HG03520 (cell line): ENCODE results near the gene DHRS11.

Experiments used
- ATAC-seq: cut with Tn5 transposase; IDR thresholded peaks from one replicate; pipeline ENCODE4 v1.9.1; 2021; ENCODE audit warnings: mild to moderate bottlenecking, moderate library complexity; ENCODE audit not compliant: unreplicated experiment

Gene DHRS11

DNA sequence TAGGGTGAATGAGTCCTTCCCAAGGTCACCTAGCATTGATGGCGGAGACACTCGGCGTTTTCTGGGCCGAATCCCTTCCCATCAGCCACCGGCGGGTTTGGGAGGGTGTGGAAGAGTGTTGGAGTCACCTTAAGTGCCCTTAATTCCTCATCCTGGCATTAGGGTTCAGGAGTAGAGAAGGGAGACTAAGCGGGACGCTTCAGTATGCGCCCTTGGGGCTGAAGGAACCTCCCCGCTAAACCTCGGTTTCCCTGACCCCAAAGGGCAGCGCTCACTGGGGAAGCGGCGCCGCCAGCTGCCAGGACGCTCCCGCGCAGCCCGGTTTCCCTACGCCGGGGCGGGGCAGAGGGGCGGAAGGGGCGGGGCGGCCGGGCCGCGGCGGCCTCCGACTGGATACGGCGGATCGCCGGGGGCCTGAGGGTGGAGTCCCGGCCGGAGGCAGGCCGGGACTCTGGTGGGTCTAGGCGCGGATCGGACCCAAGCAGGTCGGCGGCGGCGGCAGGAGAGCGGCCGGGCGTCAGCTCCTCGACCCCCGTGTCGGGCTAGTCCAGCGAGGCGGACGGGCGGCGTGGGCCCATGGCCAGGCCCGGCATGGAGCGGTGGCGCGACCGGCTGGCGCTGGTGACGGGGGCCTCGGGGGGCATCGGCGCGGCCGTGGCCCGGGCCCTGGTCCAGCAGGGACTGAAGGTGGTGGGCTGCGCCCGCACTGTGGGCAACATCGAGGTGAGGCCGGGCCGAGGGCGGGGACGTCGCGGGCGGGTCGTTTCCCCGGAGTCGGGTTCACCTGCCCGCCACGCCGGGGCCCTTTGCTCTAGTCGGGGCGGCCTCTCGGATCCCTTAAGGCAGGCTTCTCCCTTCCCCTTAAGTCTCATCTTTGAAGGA is at the start of gene DHRS11:
DHRS11 (plus strand) TSS at position 446 of the 882 bp plus-strand sequence; CDS start at position 577, 131 bp downstream.
- ATAC-seq, result peak; percentile 65

- no peak for ATAC-seq
Observed at GRCh38 chr17:36542755-36543154, 48.9 kb upstream of the DHRS11 start.

DNA sequence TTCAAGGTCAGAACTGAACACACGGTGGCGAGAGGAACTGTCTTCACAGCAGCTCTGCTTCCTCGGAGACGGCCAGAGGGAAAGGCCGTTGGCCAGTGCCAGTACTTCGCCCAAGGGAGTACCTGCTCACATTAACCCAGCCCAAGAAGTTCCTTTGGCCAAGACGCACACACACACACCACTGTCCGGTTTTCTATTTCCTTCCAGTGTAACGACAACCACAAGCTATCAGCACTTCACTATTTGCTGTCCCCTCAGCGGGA is 47.7 kb upstream of the DHRS11 start:
- no peak for ATAC-seq

DNA sequence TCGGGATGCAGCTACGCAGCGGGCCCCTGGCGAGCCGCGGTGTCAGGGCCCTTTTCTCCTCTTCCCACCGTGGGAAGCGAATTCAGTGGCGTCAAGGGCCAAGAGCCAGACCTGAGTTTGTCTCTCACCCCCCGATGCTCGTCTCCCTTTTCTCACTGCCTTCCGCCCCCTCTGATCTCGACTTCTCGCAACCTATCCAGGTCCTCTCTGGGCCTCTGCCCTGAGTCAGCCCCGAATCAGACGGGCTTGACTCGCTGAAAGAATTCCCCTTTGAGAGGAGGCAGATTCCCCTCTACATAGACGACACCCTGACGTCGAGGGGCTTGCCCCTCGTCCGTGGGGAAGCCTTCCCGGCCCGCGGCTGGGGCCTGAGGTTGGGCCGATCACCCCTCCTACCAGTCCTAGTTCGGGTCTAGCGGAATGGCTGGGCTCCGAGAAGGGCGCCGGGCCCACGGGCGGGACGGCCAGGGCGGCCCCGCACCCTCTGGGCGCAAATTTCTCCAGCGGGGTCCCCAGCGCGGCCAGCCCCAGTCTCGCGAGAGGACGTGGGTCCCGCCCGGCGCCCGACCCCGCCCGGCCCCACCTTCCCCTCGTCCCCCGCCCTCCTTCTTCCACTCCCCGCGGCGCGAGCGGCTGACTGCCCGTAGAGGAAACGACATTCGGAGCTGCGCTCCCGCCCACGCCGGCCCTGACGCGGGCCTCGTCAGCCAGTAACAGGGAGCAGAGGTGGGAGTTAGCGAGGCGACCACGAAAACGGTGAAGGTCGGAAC is 47.2 kb upstream of the DHRS11 start, which contains the start of gene GGNBP2:
GGNBP2 (plus strand) TSS at position 613 of the 770 bp plus-strand sequence. CDS start 806 bp downstream, outside the sequence.
- ATAC-seq, result peak; percentile 49

DNA sequence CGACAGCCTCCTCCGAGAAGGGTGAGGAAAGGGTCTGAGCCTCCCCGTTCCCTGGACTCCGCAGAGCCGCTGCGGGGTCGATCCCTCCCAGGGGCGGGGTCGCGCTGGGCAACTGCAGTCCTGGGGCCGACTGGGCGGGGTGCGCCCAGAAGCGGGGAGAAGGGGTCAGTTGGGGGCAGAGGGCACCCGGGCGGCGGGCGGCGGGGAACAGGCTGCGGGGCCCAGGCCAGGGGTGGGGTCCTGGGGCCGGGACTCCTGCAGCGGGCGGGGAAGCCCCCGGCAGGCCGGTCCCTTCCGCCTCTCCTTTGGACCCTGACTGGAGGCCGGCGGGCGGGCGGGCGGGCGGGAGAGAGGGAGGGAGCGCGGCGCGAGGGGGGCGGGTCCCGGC is 46.6 kb upstream of the DHRS11 start:
- no peak for ATAC-seq

- peak; percentile 59 for ATAC-seq
Observed at GRCh38 chr17:36545465-36546417, 45.9 kb upstream of the DHRS11 start.

GRCh38 chr17:36546418-36547093 is 45.1 kb upstream of the DHRS11 start:
- ATAC-seq, result no peak

DNA sequence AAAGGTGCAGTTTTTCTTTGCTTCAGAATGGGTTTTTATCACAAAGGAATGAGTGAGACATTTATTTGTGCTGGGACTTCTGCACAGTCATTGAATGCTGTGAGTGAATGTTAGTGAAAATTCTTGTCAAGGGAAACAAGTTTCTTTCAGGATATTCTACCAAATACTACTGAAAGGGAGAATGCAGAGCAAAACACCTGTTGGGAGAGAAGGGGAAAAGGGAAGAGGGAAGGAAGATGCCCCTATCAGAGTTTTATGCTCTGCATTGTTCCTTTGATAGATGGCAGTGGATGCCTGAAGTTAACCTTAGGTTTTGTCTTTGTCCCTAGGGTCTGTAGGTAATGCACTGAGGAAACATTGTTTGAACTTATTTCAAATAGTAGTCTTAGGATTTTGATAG is 43.9 kb upstream of the DHRS11 start:
- ATAC-seq, result no peak

DNA sequence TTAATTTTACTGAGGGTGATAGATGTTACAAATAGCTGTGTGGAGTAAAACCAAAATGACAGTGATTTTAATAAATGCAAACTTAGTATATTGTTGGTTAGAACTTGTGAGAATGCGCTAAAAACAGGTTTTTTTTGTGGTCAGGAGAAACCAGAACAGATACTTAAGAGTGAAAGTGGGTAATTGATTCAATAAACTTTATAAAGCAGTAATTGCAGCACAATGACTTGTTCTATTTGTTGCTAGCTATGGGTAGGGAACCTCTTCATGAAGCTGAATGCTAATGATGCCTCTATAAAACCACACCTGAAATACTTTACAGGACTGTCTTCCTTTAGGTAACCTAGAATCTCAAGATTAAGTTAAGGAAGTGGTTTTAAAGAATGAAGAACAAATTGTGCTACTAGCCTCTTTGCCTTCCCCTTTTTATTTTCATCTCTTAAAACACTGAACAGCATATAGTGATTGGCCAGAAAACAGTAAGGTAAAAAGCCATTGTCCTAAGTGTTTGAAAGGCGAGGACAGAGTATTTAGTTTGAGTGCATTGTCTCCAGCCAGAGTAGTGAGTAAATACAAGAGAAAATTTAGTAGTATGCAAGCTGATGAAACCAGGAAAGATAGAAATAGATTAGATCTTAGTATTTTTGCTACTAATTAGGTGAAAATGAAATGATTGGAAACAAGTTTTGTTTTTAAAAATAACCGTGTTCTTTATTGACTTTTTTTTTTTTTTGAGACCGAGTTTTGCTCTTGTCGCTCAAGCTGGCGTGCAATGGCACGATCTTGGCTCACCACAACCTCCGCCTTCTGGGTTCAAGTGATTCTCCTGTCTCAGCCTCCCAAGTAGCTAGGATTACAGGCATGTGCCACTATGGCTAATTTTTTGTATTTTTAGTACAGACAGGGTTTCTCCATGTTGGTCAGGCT is 40.9 kb upstream of the DHRS11 start:
- no peak for ATAC-seq

DNA sequence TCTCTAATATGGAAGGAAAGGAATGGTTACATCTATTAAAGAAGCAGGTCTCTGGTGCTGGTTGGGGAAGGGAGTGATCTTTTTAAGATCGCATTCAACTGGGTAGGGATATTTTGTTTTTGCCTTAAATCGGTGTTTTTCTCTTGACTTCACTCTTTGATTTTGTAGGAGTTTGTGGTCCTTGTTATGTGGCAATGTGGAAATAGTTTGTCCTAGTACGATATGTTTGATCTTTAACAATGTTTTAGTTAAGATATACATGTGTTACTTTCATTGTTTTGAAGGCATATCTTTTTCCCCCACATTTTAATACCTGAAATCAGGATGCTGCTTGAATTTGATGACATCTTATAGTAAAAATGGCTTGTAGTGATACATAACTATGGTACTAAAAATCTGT is 38.2 kb upstream of the DHRS11 start:
- ATAC-seq, result no peak

- no peak for ATAC-seq
Observed at GRCh38 chr17:36566081-36566480, 25.6 kb upstream of the DHRS11 start.

DNA sequence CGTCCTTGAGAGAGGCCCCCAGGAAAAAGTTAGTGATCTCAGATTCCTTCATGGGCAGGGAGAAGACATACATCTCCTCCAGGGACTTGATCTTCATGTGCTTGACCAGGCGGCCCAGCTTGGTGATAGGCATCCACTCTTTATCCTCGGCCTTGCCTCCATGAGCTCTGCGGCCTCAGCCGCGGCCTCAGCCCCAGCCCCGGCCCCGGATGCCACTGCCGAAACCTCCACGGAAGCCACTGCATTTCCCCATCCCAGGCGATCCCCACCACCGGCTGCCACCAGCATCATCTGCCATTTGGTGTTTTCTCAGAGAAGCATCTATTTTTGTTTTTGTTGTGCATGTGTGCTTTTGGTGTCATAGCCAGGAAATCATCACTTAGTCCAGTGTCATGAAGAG is 16.7 kb upstream of the DHRS11 start:
- ATAC-seq, result no peak

GRCh38 chr17:36576793-36577192 is 14.9 kb upstream of the DHRS11 start:
- no peak for ATAC-seq

- no peak for ATAC-seq
Observed at GRCh38 chr17:36578671-36579070, 13.0 kb upstream of the DHRS11 start.

DNA sequence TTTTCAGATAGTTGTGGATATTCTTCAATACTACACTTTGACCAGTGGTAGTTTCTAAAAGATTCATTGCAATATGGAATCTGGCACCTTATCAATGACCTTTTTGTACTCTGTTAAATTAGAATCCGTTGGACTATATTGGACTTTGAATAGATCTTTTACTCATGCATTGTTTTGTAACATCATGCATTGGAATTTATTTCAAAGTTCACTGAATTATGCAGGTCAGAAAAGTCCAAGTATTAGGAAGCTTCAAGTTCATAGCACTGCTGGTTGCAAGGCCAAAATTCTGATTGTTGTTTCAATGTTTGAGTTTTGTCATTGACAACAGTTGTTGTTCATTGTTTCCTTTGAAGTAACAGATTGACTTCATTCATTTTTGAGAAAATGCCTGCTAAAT is 7.9 kb upstream of the DHRS11 start:
- no peak for ATAC-seq

DNA sequence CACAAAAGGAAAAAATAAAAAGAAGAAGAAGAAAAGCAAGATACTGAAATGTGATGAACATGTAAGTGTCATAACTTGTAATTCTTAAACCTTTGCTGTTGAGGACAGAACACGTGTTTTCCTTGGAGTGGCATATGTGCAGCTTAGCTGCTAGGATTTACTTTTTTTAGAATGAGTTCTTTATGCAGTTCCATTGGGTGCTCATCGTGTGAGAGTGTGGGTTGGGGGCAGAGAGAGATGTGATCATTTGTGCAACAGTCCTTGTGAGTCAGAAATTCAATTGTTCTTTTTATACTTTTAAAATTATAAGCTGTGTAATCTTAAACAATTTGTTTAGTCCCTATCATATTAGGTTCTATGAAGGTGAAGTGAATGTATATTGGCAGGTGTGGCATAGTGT is 5.5 kb upstream of the DHRS11 start:
- ATAC-seq, result no peak

DNA sequence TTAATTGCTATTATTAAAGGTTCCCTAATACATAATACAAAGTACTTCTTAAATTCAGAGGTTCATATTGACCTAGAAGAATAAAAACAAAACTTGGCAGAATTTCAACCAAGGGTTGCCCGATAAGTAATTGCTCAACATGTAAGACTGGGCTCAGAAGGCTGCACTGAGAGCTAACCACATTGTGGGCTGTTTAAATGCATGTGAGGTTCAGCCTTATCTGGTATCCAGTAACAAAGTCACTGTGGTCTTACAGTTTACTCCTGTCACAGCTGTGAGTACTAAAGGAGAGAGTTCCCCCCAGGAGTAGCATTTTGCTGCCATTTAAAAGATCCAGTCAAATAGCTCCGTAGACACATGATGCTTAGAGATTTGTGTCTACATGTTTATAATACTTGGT is 1.6 kb upstream of the DHRS11 start:
- ATAC-seq, result no peak

DNA sequence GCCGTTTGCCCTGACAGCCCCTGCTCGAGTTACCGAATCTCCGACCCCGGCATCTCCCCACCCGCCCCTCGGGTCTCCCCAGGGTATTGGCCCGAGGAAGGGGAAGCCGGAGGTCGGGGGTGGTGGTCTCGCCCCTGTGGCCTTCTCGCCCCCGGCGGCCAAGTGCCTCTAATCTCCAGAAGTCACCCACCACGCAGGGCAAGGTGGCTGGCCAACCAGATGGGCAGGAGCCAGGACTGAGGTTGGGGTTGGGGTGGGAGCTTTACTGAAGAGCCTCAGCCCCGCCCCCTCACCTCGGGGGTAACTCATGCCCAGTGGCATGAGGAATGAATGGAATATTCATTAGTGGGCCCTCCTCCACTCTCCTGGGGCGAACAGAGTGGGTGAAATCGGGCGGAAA is 637 bp downstream of the DHRS11 start:
- peak; percentile 18 for ATAC-seq

DNA sequence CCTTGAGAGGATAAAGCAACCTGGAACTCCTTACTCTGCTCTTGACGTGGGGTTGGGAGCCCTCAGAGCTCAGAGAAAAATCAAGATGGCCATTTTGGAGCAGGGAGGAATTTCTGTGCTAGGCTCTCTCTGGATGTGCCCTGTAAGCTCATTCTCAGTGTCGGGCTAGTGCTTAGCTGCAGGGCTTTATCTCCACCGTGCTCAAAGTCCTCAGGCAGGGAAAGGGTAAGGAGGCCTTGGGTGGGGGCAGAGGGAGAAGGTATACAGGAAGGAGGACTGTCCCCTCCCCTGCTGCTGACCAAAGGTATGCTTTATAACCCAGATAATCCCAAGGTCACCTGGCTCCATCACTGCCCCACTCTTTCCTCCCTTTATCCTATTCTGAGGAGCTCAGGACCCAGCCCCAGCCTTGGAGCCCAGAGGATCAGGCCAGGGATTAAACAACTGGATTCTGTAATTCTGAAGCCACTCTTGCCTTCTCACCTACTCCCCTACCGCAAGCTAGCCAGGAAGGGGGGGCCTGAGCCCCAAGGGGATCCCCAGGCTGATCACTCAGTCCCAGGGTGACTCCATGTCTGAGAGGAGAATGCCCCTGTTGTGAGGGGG is 1.1 kb downstream of the DHRS11 start:
- ATAC-seq, result no peak
